MCF 10A (cell line): Measurements from ENCODE around the gene TTLL5. TPM values are rescaled to one million over a fixed set of nuclear protein-coding genes. Genes with fewer than 3 reads are reported as not detected.

Source experiments
- BruUV-seq: library from RNA; stranded (reverse); fragments of 400-500 nt; replicated peaks from 2 replicates; lab custom pipeline; 2021; lab: Mats Ljungman, UMichigan
- CTCF ChIA-PET: fragments of 300-600 bp; sonication (Branson Sonifier 250); formaldehyde crosslinking; extraction: SDS; loops from one replicate; lab custom pipeline; 2021; ENCODE audit warnings: antibody characterized with exemption, inconsistent platforms; lab: Yijun Ruan, JAX
- POLR2A ChIA-PET: fragments of 300-600, 350-650 bp; sonication (Branson Sonifier 250); formaldehyde crosslinking; extraction: SDS; loops from one replicate; lab custom pipeline; 2020; ENCODE audit warnings: antibody characterized with exemption, inconsistent platforms; lab: Yijun Ruan, JAX
- DNase-seq: peaks from one replicate; pipeline ENCODE4 v3.0.0-alpha.2; 2018; ENCODE audit not compliant: unreplicated experiment
- H3K27ac Mint-ChIP-seq: one replicate; pipeline ENCODE4 v1.8.0; 2022; ENCODE audit warnings: mild to moderate bottlenecking, low read depth, mixed read lengths; ENCODE audit not compliant: unreplicated experiment
- H3K27me3 Mint-ChIP-seq: one replicate; pipeline ENCODE4 v1.8.0; 2022; ENCODE audit warnings: mixed read lengths; ENCODE audit not compliant: insufficient read depth, unreplicated experiment
- H3K36me3 Mint-ChIP-seq: one replicate; pipeline ENCODE4 v1.8.0; 2022; ENCODE audit warnings: mild to moderate bottlenecking, moderate library complexity, mixed read lengths; ENCODE audit not compliant: insufficient read depth, unreplicated experiment
- H3K4me1 Mint-ChIP-seq: one replicate; pipeline ENCODE4 v1.8.0; 2022; ENCODE audit warnings: mixed read lengths; ENCODE audit not compliant: insufficient read depth, unreplicated experiment
- H3K4me3 Mint-ChIP-seq: one replicate; pipeline ENCODE4 v1.8.0; 2022; ENCODE audit warnings: mild to moderate bottlenecking, moderate library complexity, mixed read lengths; ENCODE audit not compliant: unreplicated experiment
- H3K9me3 Mint-ChIP-seq: one replicate; pipeline ENCODE4 v1.8.0; 2022; ENCODE audit warnings: mixed read lengths; ENCODE audit not compliant: unreplicated experiment
- intact Hi-C: fragments of 100-400 bp; cut with micrococcal nuclease; formaldehyde crosslinking; loops from 2 replicates; pipeline ENCODE4 v1.14.1; 2022
- total RNA-seq: library from RNA; stranded (reverse); gene quantifications from 2 replicates; pipeline ENCODE4 v1.2.3, GENCODE V29; 2022
- TF ChIP-seq, protein P1 (sequence below): fragments of 200-600 bp; IDR thresholded peaks from one replicate; pipeline ENCODE4 v1.8.0; 2022; ENCODE audit warnings: antibody characterized with exemption, mild to moderate bottlenecking; ENCODE audit not compliant: unreplicated experiment

TTLL5 gene
- total RNA-seq, 1 experiment from 2014 or later, result 31.7 TPM

- ChIA-PET CTCF (interaction anchor here (0.7 to 8.0 kb wide), 24 partner anchors 8 to 936 kb away, joined by 3 to 205 read pairs (median 4); partner anchors contain the start of genes IFT43 and TGFB3), POLR2A (interaction anchor here (0.6 to 5.4 kb wide), 13 partner anchors 10 to 377 kb away, joined by 3 to 49 read pairs (median 5); partner anchors contain the start of genes ERG28, IFT43, TGFB3 and TTLL5)
- no TSS peak for BruUV-seq
- H3K27me3 Mint-ChIP-seq, result no peaks in the 10 kb centered on the region
- peaks cover 20% of the 10 kb centered on the region for H3K4me1 Mint-ChIP-seq
- TF ChIP-seq, protein P1, sequence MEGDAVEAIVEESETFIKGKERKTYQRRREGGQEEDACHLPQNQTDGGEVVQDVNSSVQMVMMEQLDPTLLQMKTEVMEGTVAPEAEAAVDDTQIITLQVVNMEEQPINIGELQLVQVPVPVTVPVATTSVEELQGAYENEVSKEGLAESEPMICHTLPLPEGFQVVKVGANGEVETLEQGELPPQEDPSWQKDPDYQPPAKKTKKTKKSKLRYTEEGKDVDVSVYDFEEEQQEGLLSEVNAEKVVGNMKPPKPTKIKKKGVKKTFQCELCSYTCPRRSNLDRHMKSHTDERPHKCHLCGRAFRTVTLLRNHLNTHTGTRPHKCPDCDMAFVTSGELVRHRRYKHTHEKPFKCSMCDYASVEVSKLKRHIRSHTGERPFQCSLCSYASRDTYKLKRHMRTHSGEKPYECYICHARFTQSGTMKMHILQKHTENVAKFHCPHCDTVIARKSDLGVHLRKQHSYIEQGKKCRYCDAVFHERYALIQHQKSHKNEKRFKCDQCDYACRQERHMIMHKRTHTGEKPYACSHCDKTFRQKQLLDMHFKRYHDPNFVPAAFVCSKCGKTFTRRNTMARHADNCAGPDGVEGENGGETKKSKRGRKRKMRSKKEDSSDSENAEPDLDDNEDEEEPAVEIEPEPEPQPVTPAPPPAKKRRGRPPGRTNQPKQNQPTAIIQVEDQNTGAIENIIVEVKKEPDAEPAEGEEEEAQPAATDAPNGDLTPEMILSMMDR, result no peak
- intact Hi-C loops, result loop anchor here (1.0 to 5.0 kb wide), 5 partner anchors 135 to 675 kb away; partner anchors contain the start of gene FLVCR2
- peak overlapping the region; percentile 72 for H3K27ac Mint-ChIP-seq
- peaks cover 6% of the 10 kb centered on the region for H3K36me3 Mint-ChIP-seq
- H3K9me3 Mint-ChIP-seq, result no peaks in the 10 kb centered on the region
- H3K4me3 Mint-ChIP-seq, result peak overlapping the region; percentile 45
- peak; percentile 94 for DNase-seq
Observed at GRCh38 chr14:75711796-75712211, 50.8 kb downstream of the TTLL5 start.

DNA sequence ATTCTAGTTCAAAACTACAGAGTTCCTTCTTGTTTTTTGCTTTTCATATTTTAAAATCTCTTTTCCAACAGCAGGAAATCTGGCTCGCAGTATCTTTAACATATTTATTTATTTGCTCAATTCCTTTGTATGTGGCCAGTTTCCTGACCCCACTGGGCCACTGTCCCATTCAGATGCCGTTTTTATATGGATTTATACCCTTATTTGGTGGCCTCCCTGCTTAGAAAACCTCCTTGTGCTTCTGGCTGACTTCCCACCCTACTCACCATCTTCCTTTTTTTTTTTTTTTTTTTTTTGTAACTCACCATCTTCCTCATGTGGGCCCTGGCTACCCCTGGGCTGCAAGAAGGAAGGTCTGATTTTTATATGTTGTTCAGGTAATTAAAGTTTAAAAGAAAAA, 53.9 kb downstream of the TTLL5 start:
- H3K27ac Mint-ChIP-seq, result no peak overlapping the region
- no TSS peak for BruUV-seq
- intact Hi-C loops, result loop anchor here (5.0 kb wide), 3 partner anchors 138 to 337 kb away; partner anchors contain the start of gene FLVCR2
- TF ChIP-seq, protein P1, result no peak
- H3K9me3 Mint-ChIP-seq, result no peaks in the 10 kb centered on the region
- CTCF ChIA-PET, result interaction anchor here (0.6 to 8.0 kb wide), 4 partner anchors 61 to 268 kb away, joined by 3 to 205 read pairs (median 5); partner anchors contain the start of genes IFT43 and TGFB3
- H3K36me3 Mint-ChIP-seq, result peaks cover 16% of the 10 kb centered on the region
- H3K4me1 Mint-ChIP-seq, result peaks cover 20% of the 10 kb centered on the region
- POLR2A ChIA-PET, result interaction anchor here (0.7 kb wide), 1 partner anchor 273 kb away, joined by 3 read pairs; no protein-coding TSS in a partner anchor
- H3K4me3 Mint-ChIP-seq, result no peak overlapping the region
- no peak for DNase-seq
- no peaks in the 10 kb centered on the region for H3K27me3 Mint-ChIP-seq

- Mint-ChIP-seq H3K9me3 (no peaks in the 10 kb centered on the region), H3K27ac (no peak overlapping the region), H3K36me3 (peaks cover 18% of the 10 kb centered on the region), H3K4me1 (peaks cover 23% of the 10 kb centered on the region), H3K4me3 (no peak overlapping the region), H3K27me3 (no peaks in the 10 kb centered on the region)
- ChIA-PET CTCF (no interaction called here), POLR2A (no interaction called here)
- no TSS peak for BruUV-seq
- peak; percentile 18 for DNase-seq
- TF ChIP-seq, protein P1, result no peak
- intact Hi-C loops, result no loop called here
Observed at GRCh38 chr14:75715926-75716780, 55.1 kb downstream of the TTLL5 start.

- no peaks in the 10 kb centered on the region for H3K27me3 Mint-ChIP-seq
- CTCF ChIA-PET, result interaction anchor here (0.6 to 1.5 kb wide), 2 partner anchors 9 to 151 kb away, joined by 3 read pairs; no protein-coding TSS in a partner anchor
- intact Hi-C loops, result no loop called here
- TF ChIP-seq, protein P1, result no peak
- no TSS peak for BruUV-seq
- no peak for DNase-seq
- no peaks in the 10 kb centered on the region for H3K9me3 Mint-ChIP-seq
- POLR2A ChIA-PET, result interaction anchor here (0.5 kb wide), 1 partner anchor 23 kb away, joined by 3 read pairs; no protein-coding TSS in a partner anchor
- no peak overlapping the region for H3K27ac Mint-ChIP-seq
- H3K4me1 Mint-ChIP-seq, result peaks cover 9% of the 10 kb centered on the region
- H3K36me3 Mint-ChIP-seq, result peaks cover 27% of the 10 kb centered on the region
- H3K4me3 Mint-ChIP-seq, result no peak overlapping the region
Observed at GRCh38 chr14:75717729-75718128, 56.7 kb downstream of the TTLL5 start.
